ENCODE results near the gene LMBR1. TPM values are rescaled to one million over a fixed set of nuclear protein-coding genes. Genes with fewer than 3 reads are reported as not detected.
"Not testable (repeated sequence)": the region's sequence is repeated elsewhere in the genome, so short reads cannot be mapped to it uniquely, and the experiment has no call there.

LMBR1 gene
- total and polyA plus RNA-seq, 2 experiments from 2014 or later: 37.2 to 53.1 TPM

GRCh38 chr7:156816943-156817572, 75.9 kb downstream of the LMBR1 start:
- Histone ChIP-seq H3K27me3 (no peaks in the 10 kb centered on the region), H3K36me3 (replicated peaks; ENCODE audit: insufficient read depth, low read depth) (no peaks in the 10 kb centered on the region), H3K4me3 (no peak overlapping the region), H4K20me1 (ENCODE audit: insufficient read depth, poor library complexity, severe bottlenecking) (no peaks in the 10 kb centered on the region), H3K27ac (no peak overlapping the region), H3K79me2 (no peaks in the 10 kb centered on the region), H2AFZ (no peak overlapping the region), H3K4me2 (no peak overlapping the region), H3K9me3 (ENCODE audit: low read depth) (no peaks in the 10 kb centered on the region), H3K9me2 (replicated peaks; ENCODE audit: insufficient read depth) (no peaks in the 10 kb centered on the region), H3K4me1 (ENCODE audit: insufficient read depth) (no peaks in the 10 kb centered on the region)
- DNase-seq (ENCODE audit: low spot score): peak; percentile 16
- 100% methylated on average over 1 of the region's 1 CpG for whole genome bisulfite sequencing (ENCODE audit: low lambda C conversion rate, missing lambda C conversion rate)
- no peak for TF ChIP-seq EZH2 (IDR thresholded peaks at IDR 0.05; ENCODE audit: borderline replicate concordance)
- TF ChIP-seq CTCF (IDR thresholded peaks at IDR 0.05; ENCODE audit: poor library complexity): peak; percentile 66

DNA sequence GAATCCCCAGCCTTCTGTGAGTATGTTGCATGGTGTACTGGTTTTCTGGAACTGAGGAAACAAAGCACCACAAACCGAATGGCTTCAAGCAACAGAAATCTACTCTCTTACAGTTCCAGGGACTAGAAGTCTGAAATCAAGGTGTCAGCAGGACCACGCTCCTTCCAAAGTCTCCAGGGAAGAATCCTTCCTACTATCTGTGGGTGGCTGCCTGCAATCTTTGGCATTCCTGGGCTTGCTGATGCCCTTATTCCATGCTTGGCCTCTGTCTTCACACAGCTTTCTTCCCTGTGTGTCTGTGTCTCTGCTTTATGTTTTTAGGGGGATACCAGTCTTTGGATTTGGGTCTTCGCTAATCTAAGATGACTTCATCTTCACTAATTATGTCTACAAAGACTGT, 81.3 kb downstream of the LMBR1 start:
- Histone ChIP-seq H3K27me3 (no peaks in the 10 kb centered on the region), H3K36me3 (replicated peaks; ENCODE audit: insufficient read depth, low read depth) (no peaks in the 10 kb centered on the region), H3K9me3 (ENCODE audit: low read depth) (no peaks in the 10 kb centered on the region), H3K4me2 (no peak overlapping the region), H2AFZ (no peak overlapping the region), H3K4me3 (no peak overlapping the region), H3K27ac (no peak overlapping the region), H3K9me2 (replicated peaks; ENCODE audit: insufficient read depth) (no peaks in the 10 kb centered on the region), H4K20me1 (ENCODE audit: insufficient read depth, poor library complexity, severe bottlenecking) (no peaks in the 10 kb centered on the region), H3K4me1 (ENCODE audit: insufficient read depth) (no peaks in the 10 kb centered on the region), H3K79me2 (no peaks in the 10 kb centered on the region)
- no peak for TF ChIP-seq CTCF (IDR thresholded peaks at IDR 0.05; ENCODE audit: poor library complexity)
- no peak for TF ChIP-seq EZH2 (IDR thresholded peaks at IDR 0.05; ENCODE audit: borderline replicate concordance)
- TF ChIP-seq EZH2phosphoT487 (IDR thresholded peaks at IDR 0.05; ENCODE audit: low read depth, severe bottlenecking, unreplicated experiment): no peak
- DNase-seq (ENCODE audit: low spot score): no peak
- WGBS (ENCODE audit: low lambda C conversion rate, missing lambda C conversion rate): 94% methylated on average over 3 of the region's 3 CpGs

GRCh38 chr7:156803656-156804055, 89.3 kb downstream of the LMBR1 start:
- H3K4me3 ChIP-seq; H3K4me1 ChIP-seq (ENCODE audit: insufficient read depth); H3K27me3 ChIP-seq; H4K20me1 ChIP-seq (ENCODE audit: insufficient read depth, poor library complexity, severe bottlenecking); H3K9me3 ChIP-seq (ENCODE audit: low read depth); H3K4me2 ChIP-seq; H3K9me2 ChIP-seq (replicated peaks; ENCODE audit: insufficient read depth); H3K27ac ChIP-seq; H3K36me3 ChIP-seq (replicated peaks; ENCODE audit: insufficient read depth, low read depth); H2AFZ ChIP-seq; DNase-seq (ENCODE audit: low spot score); H3K79me2 ChIP-seq: not testable (repeated sequence)
- 98% methylated on average over 4 of the region's 4 CpGs for WGBS (ENCODE audit: low lambda C conversion rate, missing lambda C conversion rate)

DNA sequence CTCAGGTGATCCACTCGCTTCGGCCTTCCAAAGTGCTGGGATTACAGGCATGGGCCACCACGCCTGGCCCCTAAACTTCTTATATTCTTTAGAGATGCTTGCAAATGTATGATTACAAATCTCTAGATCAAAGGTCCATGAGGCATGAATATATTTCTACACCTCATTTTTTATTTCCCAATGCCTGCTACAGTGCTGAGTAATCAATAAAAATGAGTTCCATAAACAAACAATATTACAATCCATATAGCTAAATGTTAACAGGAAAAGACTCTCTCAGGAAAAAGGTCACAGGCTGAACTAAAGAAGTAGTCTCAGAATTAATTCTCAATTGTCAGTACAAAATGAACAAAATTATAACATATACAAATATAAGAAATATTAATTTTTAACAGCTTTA, 90.8 kb downstream of the LMBR1 start:
- Histone ChIP-seq H3K9me2 (replicated peaks; ENCODE audit: insufficient read depth) (no peaks in the 10 kb centered on the region), H3K27ac (no peak overlapping the region), H3K4me2 (no peak overlapping the region), H3K9me3 (ENCODE audit: low read depth) (no peaks in the 10 kb centered on the region), H2AFZ (no peak overlapping the region), H3K79me2 (no peaks in the 10 kb centered on the region), H4K20me1 (ENCODE audit: insufficient read depth, poor library complexity, severe bottlenecking) (no peaks in the 10 kb centered on the region), H3K36me3 (replicated peaks; ENCODE audit: insufficient read depth, low read depth) (no peaks in the 10 kb centered on the region), H3K4me3 (no peak overlapping the region), H3K4me1 (ENCODE audit: insufficient read depth) (no peaks in the 10 kb centered on the region), H3K27me3 (no peaks in the 10 kb centered on the region)
- WGBS (ENCODE audit: low lambda C conversion rate, missing lambda C conversion rate): 98% methylated on average over 3 of the region's 3 CpGs
- no peak for TF ChIP-seq CTCF (IDR thresholded peaks at IDR 0.05; ENCODE audit: poor library complexity)
- no peak for TF ChIP-seq EZH2phosphoT487 (IDR thresholded peaks at IDR 0.05; ENCODE audit: low read depth, severe bottlenecking, unreplicated experiment)
- TF ChIP-seq EZH2 (IDR thresholded peaks at IDR 0.05; ENCODE audit: borderline replicate concordance): no peak
- no peak for DNase-seq (ENCODE audit: low spot score)
